A673 (cell line): Measurements from ENCODE around the gene THUMPD1. TPM values are rescaled to one million over a fixed set of nuclear protein-coding genes. Genes with fewer than 3 reads are reported as not detected.

Experiments
- BruUV-seq: library from RNA; stranded (reverse); fragments of 400-500 nt; replicated peaks from 2 replicates; lab custom pipeline; 2021; lab: Mats Ljungman, UMichigan
- CTCF ChIA-PET: fragments of 300-600 bp; sonication (Branson Sonifier 250); formaldehyde crosslinking; loops from one replicate; lab custom pipeline; 2022; ENCODE audit warnings: antibody characterized with exemption; lab: Charles Lee
- POLR2A ChIA-PET: fragments of 300-600 bp; sonication (Branson Sonifier 250); formaldehyde crosslinking; loops from one replicate; lab custom pipeline; 2022; ENCODE audit warnings: antibody characterized with exemption; ENCODE audit not compliant: low non-redundant PET; lab: Charles Lee
- DNase-seq: peaks from one replicate; pipeline ENCODE4 v3.0.0-alpha.2; 2015; ENCODE audit warnings: low spot score
- H3K27ac ChIP-seq: fragments of 200-600 bp; sonication (generic); 2 replicates; pipeline ENCODE4 v1.5.1; 2016; ENCODE audit warnings: mixed run types, low read depth, mild to moderate bottlenecking, mixed read lengths, antibody characterized with exemption, low read length; ENCODE audit not compliant: poor library complexity, severe bottlenecking
- H3K27me3 ChIP-seq: fragments of 200-600 bp; sonication (generic); replicated peaks from 2 replicates; pipeline ENCODE4 v1.6.1; 2017; ENCODE audit warnings: mixed run types, low read depth, mild to moderate bottlenecking, mixed read lengths, antibody characterized with exemption, low read length; ENCODE audit not compliant: insufficient read depth, poor library complexity
- H3K36me3 ChIP-seq: fragments of 200-600 bp; sonication (generic); 2 replicates; pipeline ENCODE4 v1.6.1; 2016; ENCODE audit warnings: mixed run types, mild to moderate bottlenecking, mixed read lengths, antibody characterized with exemption, low read length; ENCODE audit not compliant: insufficient read depth, poor library complexity, severe bottlenecking
- H3K4me1 ChIP-seq: fragments of 200-600 bp; sonication (generic); 2 replicates; pipeline ENCODE4 v1.6.1; 2017; ENCODE audit warnings: mixed run types, mild to moderate bottlenecking, mixed read lengths, antibody characterized with exemption, low read length; ENCODE audit not compliant: insufficient read depth, poor library complexity, severe bottlenecking
- H3K4me3 ChIP-seq: fragments of 200-600 bp; sonication (generic); 2 replicates; pipeline ENCODE4 v1.5.1; 2016; ENCODE audit warnings: low read depth, mixed run types, mild to moderate bottlenecking, mixed read lengths, low read length; ENCODE audit not compliant: poor library complexity, severe bottlenecking
- H3K9me3 ChIP-seq: fragments of 200-600 bp; sonication (generic); 2 replicates; pipeline ENCODE4 v1.6.1; 2016; ENCODE audit warnings: mixed run types, low read depth, mild to moderate bottlenecking, mixed read lengths, antibody characterized with exemption, low read length; ENCODE audit not compliant: poor library complexity, severe bottlenecking
- CTCF ChIP-seq: fragments of 300-800, 200-600 bp; sonication (generic); conservative IDR thresholded peaks from 2 replicates; pipeline ENCODE4 v1.5.1; 2017; ENCODE audit warnings: low read depth, mild to moderate bottlenecking, antibody characterized with exemption, low read length, moderate library complexity, mixed read lengths
- EZH2 ChIP-seq: fragments of 200-600 bp; sonication (generic); IDR thresholded peaks from 2 replicates; pipeline ENCODE4 v1.6.1; 2017; ENCODE audit warnings: borderline replicate concordance, low read depth, mild to moderate bottlenecking, mixed read lengths, antibody characterized with exemption, low read length; ENCODE audit not compliant: poor library complexity, severe bottlenecking
- intact Hi-C: fragments of 100-400 bp; cut with micrococcal nuclease; formaldehyde crosslinking; loops from one replicate; pipeline ENCODE4 v1.10.0; 2022; ENCODE audit not compliant: unreplicated experiment
- total RNA-seq: library from RNA; stranded (reverse); gene quantifications from 2 replicates; pipeline ENCODE4 v1.2.3, GENCODE V29; 2021

Gene THUMPD1
- total RNA-seq, 1 experiment from 2014 or later = 29.9 TPM

DNA sequence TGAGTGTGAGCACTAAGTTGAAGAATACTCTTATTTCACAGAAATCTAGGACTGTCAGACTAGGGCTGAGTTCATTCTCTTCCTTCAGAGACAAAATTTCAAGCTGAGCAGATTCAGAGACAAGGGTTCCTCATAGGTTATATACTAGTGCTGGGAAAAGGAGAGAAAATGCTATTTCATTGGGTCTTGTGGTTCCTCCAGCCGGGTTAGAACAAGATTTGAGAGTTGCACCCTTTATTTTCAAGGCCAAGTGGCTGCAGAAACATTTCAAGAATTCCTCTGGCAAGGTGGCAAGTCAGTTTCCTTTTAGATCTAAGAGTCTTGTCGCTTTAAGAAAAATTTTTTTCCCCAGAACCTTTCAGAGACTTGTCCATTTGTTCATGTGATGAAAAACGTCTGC lies 6.8 kb downstream of the THUMPD1 start:
- intact Hi-C loops = no loop called here
- Histone ChIP-seq H3K9me3 (no peaks in the 10 kb centered on the region), H3K4me3 (no peak overlapping the region), H3K27ac (no peak overlapping the region), H3K36me3 (peaks cover 41% of the 10 kb centered on the region), H3K4me1 (no peaks in the 10 kb centered on the region), H3K27me3 (no peaks in the 10 kb centered on the region)
- no TSS peak for BruUV-seq
- no peak for DNase-seq
- no peak for TF ChIP-seq CTCF
- TF ChIP-seq EZH2 = no peak
- POLR2A ChIA-PET = interaction anchor here (0.5 kb wide), 1 partner anchor 24 kb away, joined by 3 read pairs; no protein-coding TSS in a partner anchor
- CTCF ChIA-PET = no interaction called here

GRCh38 chr16:20734056-20734455 lies 7.6 kb downstream of the THUMPD1 start:
- DNase-seq = no peak
- intact Hi-C loops = no loop called here
- H3K9me3 ChIP-seq = no peaks in the 10 kb centered on the region
- BruUV-seq = no TSS peak
- POLR2A ChIA-PET = no interaction called here
- H3K27me3 ChIP-seq = no peaks in the 10 kb centered on the region
- no peaks in the 10 kb centered on the region for H3K4me1 ChIP-seq
- no peak for TF ChIP-seq EZH2
- no peak for TF ChIP-seq CTCF
- CTCF ChIA-PET = no interaction called here
- peaks cover 41% of the 10 kb centered on the region for H3K36me3 ChIP-seq
- no peak overlapping the region for H3K4me3 ChIP-seq
- no peak overlapping the region for H3K27ac ChIP-seq

- TF ChIP-seq CTCF (no peak), EZH2 (no peak)
- intact Hi-C loops = no loop called here
- Histone ChIP-seq H3K36me3 (no peaks in the 10 kb centered on the region), H3K9me3 (no peaks in the 10 kb centered on the region), H3K27ac (no peak overlapping the region), H3K27me3 (no peaks in the 10 kb centered on the region), H3K4me3 (no peak overlapping the region), H3K4me1 (no peaks in the 10 kb centered on the region)
- ChIA-PET POLR2A (interaction anchor here (0.6 kb wide), 1 partner anchor 458 kb away, joined by 3 read pairs; no protein-coding TSS in a partner anchor), CTCF (no interaction called here)
- BruUV-seq = no TSS peak
- DNase-seq = no peak
These were observed 12.5 kb downstream of the THUMPD1 start for GRCh38 chr16:20729141-20729540.
